ENCODE results near the gene EZR.

EZR gene

GRCh38 chr6:158856261-158856660 lies 37.1 kb upstream of the EZR start:
- H3K4me3 ChIP-seq (ENCODE audit: low read depth, low read length): no peak overlapping the region
- H3K36me3 ChIP-seq (ENCODE audit: control insufficient read depth in 2 of 2, insufficient read depth in 1 of 2, low read length in 2 of 2): no peaks in the 10 kb centered on the region
- TF ChIP-seq PBX3 (CRISPR knock-in tag; IDR thresholded peaks at IDR 0.05) (no peak), ZNF404 (tag by site-specific recombination; IDR thresholded peaks at IDR 0.05) (no peak), ZNF658 (tag by site-specific recombination; IDR thresholded peaks at IDR 0.05) (no peak), EGR2 (tag by site-specific recombination; IDR thresholded peaks at IDR 0.05; ENCODE audit: low read depth) (no peak), ZNF558 (tag by site-specific recombination; IDR thresholded peaks at IDR 0.05) (no peak)
- TF ChIP-seq, protein P1, sequence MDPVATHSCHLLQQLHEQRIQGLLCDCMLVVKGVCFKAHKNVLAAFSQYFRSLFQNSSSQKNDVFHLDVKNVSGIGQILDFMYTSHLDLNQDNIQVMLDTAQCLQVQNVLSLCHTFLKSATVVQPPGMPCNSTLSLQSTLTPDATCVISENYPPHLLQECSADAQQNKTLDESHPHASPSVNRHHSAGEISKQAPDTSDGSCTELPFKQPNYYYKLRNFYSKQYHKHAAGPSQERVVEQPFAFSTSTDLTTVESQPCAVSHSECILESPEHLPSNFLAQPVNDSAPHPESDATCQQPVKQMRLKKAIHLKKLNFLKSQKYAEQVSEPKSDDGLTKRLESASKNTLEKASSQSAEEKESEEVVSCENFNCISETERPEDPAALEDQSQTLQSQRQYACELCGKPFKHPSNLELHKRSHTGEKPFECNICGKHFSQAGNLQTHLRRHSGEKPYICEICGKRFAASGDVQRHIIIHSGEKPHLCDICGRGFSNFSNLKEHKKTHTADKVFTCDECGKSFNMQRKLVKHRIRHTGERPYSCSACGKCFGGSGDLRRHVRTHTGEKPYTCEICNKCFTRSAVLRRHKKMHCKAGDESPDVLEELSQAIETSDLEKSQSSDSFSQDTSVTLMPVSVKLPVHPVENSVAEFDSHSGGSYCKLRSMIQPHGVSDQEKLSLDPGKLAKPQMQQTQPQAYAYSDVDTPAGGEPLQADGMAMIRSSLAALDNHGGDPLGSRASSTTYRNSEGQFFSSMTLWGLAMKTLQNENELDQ (tag by site-specific recombination; IDR thresholded peaks at IDR 0.05; ENCODE audit: low read depth): no peak
- H3K27ac ChIP-seq (ENCODE audit: extremely low read depth, low read depth, low read length): no peak overlapping the region
- peaks cover 9% of the 10 kb centered on the region; the same call in 1 of the 2 replicates for H3K4me1 ChIP-seq (ENCODE audit: control insufficient read depth, insufficient read depth, low read length)
- CTCF ChIA-PET: no interaction called here
- POLR2A ChIA-PET: no interaction called here
- H3K9me3 ChIP-seq (ENCODE audit: control insufficient read depth, insufficient read depth, low read depth, low read length): no peaks in the 10 kb centered on the region

DNA sequence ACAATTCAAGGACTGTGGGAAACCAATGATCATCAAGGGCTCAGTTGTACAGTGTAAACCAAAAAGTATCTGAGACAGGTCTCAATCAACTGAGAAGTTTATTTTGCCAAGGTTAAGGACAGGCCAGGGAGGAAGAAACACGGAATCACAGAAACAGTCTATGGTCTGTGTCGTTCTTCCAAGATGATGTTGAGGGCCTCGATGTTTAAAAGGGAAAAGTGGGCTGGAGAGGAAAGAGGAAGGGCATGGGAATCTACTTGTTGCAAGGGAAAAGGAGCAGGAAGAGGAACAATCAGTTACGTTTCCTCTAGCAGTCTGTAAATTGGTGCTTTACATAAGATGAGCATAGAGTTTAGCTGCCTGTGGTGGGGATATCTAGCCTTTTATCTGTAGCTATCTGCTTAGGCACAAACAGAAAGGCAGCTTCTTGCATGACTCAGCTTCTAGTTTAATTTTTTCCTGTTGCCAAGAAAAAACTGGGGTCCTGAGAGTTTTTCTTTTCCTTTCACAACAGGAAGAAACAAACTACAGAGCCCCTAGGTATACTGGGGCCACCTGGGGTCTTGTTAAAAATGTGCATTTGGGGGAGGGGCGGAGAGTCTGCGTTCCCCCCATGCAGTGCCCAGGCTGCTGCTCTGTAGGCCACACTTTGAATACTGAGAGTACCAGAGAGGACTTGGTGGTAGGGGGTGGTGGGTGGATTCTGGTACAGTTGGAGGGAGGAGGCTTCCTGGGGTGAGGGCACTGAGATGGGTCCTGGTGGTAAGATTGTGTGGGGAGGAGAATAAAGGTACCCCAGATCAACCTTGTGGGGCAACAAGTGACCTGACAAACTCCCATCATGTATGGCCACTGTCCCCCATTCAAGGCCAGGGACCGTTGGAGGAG lies 35.3 kb upstream of the EZR start:
- Histone ChIP-seq H3K36me3 (ENCODE audit: control insufficient read depth in 2 of 2, insufficient read depth in 1 of 2, low read length in 2 of 2) (no peaks in the 10 kb centered on the region), H3K9me3 (ENCODE audit: control insufficient read depth, insufficient read depth, low read depth, low read length) (no peaks in the 10 kb centered on the region), H3K27ac (ENCODE audit: extremely low read depth, low read depth, low read length) (no peak overlapping the region), H3K4me1 (ENCODE audit: control insufficient read depth, insufficient read depth, low read length) (peaks cover 12% of the 10 kb centered on the region), H3K4me3 (ENCODE audit: low read depth, low read length) (no peak overlapping the region)
- POLR2A ChIA-PET: interaction anchor here (1.1 to 2.1 kb wide), 6 partner anchors 10 to 145 kb away, joined by 3 to 33 read pairs (median 6); partner anchors contain the start of genes EZR and RSPH3
- peak; percentile 97 for TF ChIP-seq ZNF214 (tag by site-specific recombination; IDR thresholded peaks at IDR 0.05; ENCODE audit: borderline replicate concordance)
- TF ChIP-seq, protein P2, sequence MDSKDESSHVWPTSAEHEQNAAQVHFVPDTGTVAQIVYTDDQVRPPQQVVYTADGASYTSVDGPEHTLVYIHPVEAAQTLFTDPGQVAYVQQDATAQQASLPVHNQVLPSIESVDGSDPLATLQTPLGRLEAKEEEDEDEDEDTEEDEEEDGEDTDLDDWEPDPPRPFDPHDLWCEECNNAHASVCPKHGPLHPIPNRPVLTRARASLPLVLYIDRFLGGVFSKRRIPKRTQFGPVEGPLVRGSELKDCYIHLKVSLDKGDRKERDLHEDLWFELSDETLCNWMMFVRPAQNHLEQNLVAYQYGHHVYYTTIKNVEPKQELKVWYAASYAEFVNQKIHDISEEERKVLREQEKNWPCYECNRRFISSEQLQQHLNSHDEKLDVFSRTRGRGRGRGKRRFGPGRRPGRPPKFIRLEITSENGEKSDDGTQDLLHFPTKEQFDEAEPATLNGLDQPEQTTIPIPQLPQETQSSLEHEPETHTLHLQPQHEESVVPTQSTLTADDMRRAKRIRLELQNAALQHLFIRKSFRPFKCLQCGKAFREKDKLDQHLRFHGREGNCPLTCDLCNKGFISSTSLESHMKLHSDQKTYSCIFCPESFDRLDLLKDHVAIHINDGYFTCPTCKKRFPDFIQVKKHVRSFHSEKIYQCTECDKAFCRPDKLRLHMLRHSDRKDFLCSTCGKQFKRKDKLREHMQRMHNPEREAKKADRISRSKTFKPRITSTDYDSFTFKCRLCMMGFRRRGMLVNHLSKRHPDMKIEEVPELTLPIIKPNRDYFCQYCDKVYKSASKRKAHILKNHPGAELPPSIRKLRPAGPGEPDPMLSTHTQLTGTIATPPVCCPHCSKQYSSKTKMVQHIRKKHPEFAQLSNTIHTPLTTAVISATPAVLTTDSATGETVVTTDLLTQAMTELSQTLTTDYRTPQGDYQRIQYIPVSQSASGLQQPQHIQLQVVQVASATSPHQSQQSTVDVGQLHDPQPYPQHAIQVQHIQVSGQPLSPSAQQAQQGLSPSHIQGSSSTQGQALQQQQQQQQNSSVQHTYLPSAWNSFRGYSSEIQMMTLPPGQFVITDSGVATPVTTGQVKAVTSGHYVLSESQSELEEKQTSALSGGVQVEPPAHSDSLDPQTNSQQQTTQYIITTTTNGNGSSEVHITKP (tag by site-specific recombination; IDR thresholded peaks at IDR 0.05): no peak
- TF ChIP-seq ZIC2 (tag by site-specific recombination; IDR thresholded peaks at IDR 0.05): peak; percentile 60
- CTCF ChIA-PET: interaction anchor here (0.7 to 1.5 kb wide), 5 partner anchors 34 to 649 kb away, joined by 3 to 5 read pairs (median 3); no protein-coding TSS in a partner anchor

- Histone ChIP-seq H3K36me3 (ENCODE audit: control insufficient read depth in 2 of 2, insufficient read depth in 1 of 2, low read length in 2 of 2) (no peaks in the 10 kb centered on the region), H3K4me3 (ENCODE audit: low read depth, low read length) (no peak overlapping the region; the same call in 1 of the 2 replicates), H3K9me3 (ENCODE audit: control insufficient read depth, insufficient read depth, low read depth, low read length) (no peaks in the 10 kb centered on the region), H3K4me1 (ENCODE audit: control insufficient read depth, insufficient read depth, low read length) (peaks cover 12% of the 10 kb centered on the region), H3K27ac (ENCODE audit: extremely low read depth, low read depth, low read length) (no peak overlapping the region; the same call in 1 of the 2 replicates)
- ChIA-PET POLR2A (interaction anchor here (1.0 to 2.1 kb wide), 7 partner anchors 9 to 146 kb away, joined by 3 to 33 read pairs (median 5); partner anchors contain the start of genes EZR and RSPH3), CTCF (interaction anchor here (0.7 to 1.5 kb wide), 4 partner anchors 54 to 648 kb away, joined by 3 to 5 read pairs (median 4); no protein-coding TSS in a partner anchor)
- no peak for TF ChIP-seq ZNF660 (tag by site-specific recombination; IDR thresholded peaks at IDR 0.05)
- TF ChIP-seq, protein P3, sequence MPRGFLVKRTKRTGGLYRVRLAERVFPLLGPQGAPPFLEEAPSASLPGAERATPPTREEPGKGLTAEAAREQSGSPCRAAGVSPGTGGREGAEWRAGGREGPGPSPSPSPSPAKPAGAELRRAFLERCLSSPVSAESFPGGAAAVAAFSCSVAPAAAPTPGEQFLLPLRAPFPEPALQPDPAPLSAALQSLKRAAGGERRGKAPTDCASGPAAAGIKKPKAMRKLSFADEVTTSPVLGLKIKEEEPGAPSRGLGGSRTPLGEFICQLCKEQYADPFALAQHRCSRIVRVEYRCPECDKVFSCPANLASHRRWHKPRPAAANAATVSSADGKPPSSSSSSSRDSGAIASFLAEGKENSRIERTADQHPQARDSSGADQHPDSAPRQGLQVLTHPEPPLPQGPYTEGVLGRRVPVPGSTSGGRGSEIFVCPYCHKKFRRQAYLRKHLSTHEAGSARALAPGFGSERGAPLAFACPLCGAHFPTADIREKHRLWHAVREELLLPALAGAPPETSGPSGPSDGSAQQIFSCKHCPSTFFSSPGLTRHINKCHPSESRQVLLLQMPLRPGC (tag by site-specific recombination; IDR thresholded peaks at IDR 0.05): no peak
- no peak for TF ChIP-seq ZNF2 (tag by site-specific recombination; IDR thresholded peaks at IDR 0.05)
- TF ChIP-seq ZNF26 (tag by site-specific recombination; IDR thresholded peaks at IDR 0.05): no peak
- TF ChIP-seq ZNF843 (tag by site-specific recombination; IDR thresholded peaks at IDR 0.05): no peak
- no peak for TF ChIP-seq ZFP37 (tag by site-specific recombination; IDR thresholded peaks at IDR 0.05)
- TF ChIP-seq, protein P1 (tag by site-specific recombination; IDR thresholded peaks at IDR 0.05; ENCODE audit: low read depth): no peak
Observed at GRCh38 chr6:158853880-158854213, 34.7 kb upstream of the EZR start.

All from HEK293 (cell line).